ENCODE measurements around the gene RIMBP2.
A peak's percentile ranks its signal among the peaks of the same experiment; 100 is the strongest.
"Not testable (repeated sequence)": the region's sequence is repeated elsewhere in the genome, so short reads cannot be mapped to it uniquely, and the experiment has no call there.

RIMBP2 gene, protein sequence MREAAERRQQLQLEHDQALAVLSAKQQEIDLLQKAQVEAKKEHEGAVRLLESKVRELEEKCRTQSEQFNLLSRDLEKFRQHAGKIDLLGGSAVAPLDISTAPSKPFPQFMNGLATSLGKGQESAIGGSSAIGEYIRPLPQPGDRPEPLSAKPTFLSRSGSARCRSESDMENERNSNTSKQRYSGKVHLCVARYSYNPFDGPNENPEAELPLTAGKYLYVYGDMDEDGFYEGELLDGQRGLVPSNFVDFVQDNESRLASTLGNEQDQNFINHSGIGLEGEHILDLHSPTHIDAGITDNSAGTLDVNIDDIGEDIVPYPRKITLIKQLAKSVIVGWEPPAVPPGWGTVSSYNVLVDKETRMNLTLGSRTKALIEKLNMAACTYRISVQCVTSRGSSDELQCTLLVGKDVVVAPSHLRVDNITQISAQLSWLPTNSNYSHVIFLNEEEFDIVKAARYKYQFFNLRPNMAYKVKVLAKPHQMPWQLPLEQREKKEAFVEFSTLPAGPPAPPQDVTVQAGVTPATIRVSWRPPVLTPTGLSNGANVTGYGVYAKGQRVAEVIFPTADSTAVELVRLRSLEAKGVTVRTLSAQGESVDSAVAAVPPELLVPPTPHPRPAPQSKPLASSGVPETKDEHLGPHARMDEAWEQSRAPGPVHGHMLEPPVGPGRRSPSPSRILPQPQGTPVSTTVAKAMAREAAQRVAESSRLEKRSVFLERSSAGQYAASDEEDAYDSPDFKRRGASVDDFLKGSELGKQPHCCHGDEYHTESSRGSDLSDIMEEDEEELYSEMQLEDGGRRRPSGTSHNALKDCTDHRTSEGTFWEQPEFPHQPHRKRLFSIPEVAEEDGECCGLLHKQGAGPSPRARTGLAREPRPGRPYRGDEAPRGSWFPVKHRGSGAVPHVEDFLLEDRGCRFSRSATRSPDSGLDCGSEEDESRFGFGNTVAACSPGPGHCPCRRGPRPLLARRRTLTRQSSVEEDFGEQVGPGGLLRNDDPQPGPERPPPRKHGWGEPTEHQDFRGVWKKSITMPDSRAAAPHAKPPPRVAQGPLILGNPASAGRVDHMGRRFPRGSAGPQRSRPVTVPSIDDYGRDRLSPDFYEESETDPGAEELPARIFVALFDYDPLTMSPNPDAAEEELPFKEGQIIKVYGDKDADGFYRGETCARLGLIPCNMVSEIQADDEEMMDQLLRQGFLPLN (N-terminal part only)

DNA sequence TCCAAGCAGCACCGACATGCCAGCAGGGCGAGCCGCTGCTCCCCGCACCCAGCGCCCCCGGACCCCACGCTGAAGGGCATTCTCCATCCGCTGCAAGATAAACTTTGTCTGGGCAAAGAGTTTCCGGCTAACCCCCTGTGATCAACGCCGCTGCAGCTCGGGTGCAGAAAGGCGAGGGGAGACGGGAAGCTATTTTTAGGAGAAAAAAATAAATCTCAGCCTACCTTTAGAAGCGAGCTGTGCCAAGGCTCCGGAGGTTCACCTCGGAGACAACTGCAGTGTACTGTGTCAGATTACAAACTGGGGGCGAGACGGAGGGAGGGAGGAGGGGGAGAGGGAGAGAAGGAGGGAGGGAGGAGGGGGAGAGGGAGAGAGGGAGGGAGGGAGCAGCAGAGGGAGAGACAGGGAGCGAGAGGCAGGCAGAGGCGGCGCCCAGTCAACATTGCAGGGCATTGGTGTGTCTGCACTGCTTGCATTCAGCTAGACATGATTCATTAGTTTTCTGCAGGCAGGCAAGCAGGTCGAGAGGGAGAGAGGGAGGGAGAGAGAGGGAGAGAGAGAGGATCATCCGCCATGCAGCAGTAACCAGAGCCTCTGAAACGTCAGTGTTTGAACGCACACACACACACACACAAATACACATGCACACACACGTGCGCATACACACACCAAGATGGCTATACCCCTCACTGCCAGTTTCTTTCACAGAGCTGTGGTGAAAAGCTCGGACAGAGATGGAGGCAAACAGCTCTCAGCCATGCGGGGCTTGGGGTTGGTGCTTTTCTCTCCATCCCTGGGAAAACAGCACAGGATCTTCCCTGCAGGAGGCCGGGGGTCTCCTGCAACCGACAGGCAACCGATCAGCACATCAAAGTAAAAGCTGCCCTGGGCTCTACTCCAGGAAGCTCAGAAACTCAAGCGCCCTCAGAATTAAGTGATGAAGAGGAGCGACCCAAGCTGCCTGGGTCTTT lies at the start of gene RIMBP2:
Gene RIMBP2, minus strand, starts transcription at position 302 of the 971 bp plus-strand sequence. CDS start 237,286 bp downstream, outside the sequence.
- no peak for DNase-seq (ENCODE audit: low read depth in 2 of 2)

DNA sequence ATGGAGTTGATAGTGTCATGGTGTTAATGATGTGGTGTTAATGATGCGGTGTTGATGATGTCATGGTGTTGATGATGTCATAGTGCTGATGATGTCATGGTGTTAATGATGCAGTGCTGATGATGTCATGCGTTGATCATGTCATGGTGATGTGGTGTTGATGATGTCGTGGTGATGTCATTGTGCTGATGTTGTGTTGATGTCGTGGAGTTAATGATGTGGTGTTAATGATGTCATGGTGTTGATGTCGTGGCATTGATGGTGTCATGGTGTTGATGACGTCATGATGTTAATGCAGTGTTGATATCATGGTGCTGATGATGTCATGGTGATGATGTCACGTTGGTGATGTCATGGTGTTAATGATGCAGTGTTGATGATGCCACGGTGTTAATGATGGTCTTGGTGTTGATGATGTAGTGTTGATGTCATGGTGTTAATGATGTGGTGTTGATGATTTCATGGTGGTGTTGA lies 49.1 kb upstream of the RIMBP2 start:
- no peak for DNase-seq (ENCODE audit: low read depth in 2 of 2)

DNA sequence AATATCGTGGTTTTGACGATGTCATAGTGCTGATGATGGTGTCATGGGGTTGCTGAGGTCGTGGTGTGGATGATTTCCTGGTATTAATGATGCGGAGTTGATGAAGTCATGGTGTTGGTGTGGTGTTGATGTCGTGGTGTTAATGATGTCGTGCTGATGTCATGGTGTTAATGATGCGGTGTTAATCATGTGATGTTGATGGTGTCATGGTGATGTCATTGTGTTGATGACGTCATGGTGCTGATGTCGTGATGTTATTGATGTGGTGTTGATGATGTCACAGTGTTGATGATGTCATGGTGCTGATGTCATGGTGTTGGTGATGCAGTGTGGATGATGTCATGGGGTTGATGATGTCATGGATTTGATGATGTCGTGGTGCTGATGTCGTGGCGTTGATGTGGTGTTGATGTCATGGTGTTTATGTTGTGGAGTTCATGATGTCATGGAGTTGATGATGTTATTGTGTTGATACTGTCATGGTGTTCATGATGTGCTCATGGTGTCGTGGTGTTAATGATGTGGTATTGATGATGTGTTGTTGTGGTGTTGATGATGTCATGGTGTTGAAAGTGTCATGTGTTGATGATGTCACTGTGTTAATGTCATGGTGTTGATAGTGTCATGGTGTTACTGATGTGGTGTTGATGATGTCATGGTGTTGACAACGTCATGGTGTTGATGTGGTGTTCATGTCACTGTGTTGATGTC lies 48.5 kb upstream of the RIMBP2 start:
- DNase-seq (ENCODE audit: low read depth in 2 of 2) = no peak

DNA sequence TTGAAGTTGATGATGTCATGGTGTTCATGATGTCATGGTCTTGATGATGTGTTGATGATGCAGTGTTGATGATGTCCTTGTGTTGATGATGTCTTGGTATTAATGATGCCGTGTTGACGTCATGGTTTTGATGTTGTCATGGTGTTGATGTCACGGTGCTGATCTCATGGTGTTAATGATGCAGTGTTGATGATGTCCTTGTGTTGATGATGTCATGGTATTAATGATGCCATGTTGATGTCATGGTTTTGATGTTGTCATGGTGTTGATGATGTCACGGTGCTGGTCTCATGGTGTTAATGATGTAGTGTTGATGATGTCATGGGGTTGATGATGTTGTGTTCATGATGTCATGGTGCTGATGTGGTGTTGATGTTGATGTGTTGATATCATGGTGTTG lies 48.0 kb upstream of the RIMBP2 start:
- DNase-seq (ENCODE audit: low read depth in 2 of 2) = no peak

DNA sequence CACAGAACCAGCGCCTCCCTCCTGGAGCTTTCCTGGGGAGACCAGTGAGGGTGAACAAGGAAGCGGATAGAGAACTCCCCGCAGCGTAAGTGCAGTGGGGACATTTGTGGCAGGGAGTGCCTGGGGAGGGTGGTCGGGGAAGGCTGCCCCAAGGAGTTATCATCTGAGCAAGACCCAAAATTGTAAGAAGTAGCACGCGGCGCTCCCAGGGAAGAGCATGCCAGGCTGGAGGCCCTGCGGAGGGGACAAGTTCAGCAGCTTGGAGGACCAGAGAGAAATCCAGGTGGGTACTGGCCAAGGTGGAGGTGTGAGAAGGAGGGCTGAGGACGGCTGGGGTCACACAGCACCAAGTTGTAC lies 46.2 kb upstream of the RIMBP2 start:
- no peak for DNase-seq (ENCODE audit: low read depth in 2 of 2)

DNA sequence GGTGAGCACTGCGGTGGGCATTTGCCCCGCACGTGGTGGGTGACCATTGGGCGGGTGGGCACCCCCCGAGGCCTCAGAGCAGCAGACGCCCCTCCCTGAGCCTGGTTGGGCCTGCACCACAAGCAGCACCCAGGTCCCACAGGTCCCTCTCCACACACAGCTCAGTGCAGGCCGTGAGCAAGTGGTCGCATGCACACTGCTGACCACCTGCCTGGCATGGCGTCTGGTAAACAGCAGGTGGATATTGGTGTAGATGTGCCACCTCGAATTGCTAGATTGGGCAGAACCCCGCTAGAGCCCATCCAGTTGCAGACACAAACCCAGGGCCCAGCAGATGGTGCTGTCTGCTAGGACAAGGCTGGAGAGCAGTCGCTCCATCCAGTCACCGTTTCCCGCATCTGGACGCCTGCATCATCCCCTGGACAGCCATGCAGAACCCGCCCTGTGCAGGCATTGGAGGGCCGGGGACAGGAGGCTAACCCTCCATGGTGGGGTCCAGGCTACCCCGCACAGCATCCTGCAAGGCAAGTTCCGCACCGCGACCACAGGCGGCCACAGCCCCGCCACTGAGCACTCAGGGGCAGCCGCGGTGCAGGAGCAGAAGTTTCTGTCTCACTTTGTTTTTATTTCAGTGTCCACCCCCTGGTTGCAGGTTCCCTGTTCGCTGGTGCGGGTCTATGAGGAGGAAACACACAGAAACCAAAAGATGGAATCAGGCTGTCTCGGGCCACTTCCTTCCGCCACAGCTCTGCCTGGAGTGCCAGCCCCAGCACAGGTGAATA lies 45.6 kb upstream of the RIMBP2 start:
- DNase-seq (ENCODE audit: low read depth in 2 of 2) = peak; percentile 36 to 48

DNA sequence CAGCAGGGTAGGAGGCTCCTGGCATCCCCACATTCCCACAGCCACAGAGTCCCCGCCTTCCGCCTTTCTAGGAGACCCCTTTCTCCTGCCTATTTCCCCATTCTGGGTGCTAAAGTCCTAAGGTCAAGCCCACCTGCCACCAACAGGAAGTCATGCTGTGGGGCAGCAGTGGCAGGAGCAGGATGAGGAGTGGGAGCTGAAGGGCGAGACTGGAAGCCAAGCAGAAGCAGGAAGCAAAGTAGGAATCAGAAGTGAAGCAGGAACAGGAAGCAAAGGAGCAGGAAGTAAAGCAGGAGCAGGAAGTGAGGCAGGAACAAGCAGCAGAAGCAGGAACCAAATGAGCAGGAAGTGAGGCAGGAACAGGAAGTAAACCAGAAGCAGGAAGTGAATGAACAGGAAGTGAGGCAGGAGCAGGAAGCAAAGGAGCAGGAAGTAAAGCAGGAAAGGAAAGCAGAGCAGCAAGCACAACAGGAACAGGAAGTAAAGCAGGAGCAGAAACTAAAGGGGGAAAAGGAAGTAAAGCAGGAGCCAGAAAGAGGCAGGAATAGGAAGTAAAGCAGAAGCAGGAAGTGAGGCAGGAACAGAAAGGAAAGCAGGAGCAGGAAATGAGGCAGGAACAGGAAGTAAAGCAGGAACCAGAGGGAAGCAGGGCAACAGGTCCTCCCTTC lies 38.3 kb upstream of the RIMBP2 start:
- no peak for DNase-seq (ENCODE audit: low read depth in 2 of 2)

DNA sequence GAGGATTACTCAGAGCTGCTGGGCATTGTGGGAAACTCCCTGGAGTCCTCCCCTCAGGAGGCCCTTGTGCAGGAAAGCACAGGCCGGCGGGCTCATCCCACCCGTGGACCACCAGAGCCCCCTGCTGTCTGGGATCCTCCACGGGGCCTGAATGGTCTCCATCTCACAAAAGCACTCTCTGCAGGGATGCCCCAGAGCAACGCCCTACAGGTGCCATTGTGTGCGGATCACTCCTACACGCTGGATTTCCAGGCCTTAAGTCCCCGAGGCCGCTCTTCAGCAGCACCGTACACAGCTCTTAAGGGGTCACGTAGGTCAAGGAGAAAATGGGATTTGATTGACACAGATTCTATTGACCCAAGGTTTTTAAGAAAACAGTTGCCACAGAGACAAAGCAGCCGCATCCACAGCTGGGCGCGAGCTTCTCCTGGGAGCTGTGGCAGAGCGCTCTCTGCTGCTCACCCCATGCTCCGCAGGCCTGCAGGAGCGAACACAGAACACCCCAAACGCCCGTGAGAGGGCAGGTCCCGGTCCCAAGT lies 36.7 kb upstream of the RIMBP2 start:
- DNase-seq (ENCODE audit: low read depth in 2 of 2) = no peak

DNA sequence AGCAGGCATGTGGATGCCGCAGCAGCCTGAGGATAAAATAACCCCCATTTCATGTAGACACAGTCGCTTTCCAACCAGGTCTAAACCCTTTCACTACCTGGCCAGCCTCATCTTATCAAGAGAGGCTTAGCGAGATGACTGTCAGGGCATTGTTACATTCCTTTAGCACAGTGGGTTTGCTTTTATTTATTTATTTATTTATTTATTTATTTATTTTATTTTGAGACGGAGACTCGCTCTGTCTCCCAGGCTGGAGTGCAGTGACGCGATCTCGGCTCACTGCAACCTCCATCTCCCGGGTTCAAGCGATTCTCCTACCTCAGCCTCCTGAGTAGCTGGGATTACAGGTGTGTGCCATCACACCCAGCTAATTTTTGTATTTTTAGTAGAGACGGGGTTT lies 35.9 kb upstream of the RIMBP2 start:
- not testable (repeated sequence) for DNase-seq (ENCODE audit: low read depth in 2 of 2)

DNA sequence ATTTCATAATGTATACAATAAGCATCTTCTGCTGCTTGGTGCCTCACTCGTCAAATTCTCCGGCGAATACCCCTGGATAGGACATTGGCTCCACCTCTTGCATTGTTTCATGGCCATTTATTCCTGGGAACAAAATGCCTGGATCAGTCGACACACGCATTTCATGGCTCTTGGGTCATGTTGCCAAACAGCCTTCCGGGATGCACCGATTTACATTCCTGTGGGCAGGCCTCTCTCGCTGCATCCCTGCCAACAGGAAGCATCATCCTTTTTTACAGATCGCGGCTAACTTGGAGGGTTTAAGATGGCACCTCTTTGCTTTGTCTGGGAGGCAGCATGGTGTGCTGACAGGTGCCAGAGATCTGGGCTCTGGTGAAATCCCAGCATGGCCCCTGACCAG lies 32.7 kb upstream of the RIMBP2 start:
- no peak for DNase-seq (ENCODE audit: low read depth in 2 of 2)

DNA sequence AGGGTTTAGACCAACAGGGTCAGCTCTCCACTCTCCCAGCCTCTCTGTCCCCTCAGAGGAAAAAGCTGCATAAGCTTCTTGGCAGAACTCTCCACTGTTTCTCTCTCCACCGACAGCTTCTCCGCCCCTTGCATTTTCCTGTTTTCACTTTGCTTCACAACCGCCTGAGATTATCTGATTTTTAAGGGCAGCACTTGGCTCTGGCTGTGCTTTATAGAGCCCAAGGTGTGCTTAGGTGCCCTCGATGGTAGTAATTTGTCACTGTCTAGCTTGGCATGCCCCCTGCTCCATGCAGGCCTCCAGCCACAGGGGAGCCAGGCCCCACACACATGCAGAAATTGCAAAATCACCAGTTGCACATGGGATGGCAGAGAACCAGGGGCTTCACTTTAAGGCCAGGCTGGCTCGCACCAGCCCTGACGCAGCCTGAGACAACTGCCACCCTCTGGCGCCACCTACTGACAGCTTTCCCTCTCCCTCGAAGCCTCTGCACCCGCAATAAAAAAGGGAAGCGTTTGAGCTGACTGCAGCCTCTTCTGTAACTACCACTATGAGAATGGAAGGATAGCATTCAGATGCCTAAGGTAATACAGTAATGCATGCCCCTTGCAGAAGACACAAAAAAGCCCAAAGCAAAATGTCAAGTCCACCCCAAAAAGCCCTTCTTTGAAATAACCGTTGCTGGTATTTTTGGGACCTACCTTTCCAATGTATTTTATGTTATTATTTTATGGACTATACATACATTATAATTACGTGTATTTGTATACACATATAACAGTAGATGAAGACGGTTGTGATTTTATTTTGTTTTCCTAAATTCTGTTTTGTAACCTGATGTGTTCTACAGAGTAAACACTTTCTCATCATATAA lies 32.0 kb upstream of the RIMBP2 start:
- DNase-seq (ENCODE audit: low read depth in 2 of 2) = peak; percentile 52 to 67

DNA sequence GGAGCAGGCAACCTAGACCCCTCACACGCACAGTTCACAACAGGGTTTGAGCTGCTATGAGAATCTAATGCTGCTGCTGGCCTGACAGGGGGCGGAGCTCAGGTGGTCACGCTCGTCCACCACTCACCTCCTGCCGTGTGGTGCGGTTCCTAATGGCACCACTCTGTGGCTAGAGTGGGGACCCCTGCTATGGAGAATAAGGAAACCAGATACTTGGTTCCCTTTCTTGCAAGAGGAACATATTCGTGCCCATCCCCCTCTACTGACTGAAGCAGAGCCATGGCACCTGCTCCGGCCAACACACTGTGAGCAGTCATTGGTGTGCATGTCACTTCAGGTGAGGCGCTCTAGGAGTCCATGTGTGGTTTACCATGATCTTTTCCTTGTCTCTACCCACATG lies 30.4 kb upstream of the RIMBP2 start:
- DNase-seq (ENCODE audit: low read depth in 2 of 2) = no peak

DNA sequence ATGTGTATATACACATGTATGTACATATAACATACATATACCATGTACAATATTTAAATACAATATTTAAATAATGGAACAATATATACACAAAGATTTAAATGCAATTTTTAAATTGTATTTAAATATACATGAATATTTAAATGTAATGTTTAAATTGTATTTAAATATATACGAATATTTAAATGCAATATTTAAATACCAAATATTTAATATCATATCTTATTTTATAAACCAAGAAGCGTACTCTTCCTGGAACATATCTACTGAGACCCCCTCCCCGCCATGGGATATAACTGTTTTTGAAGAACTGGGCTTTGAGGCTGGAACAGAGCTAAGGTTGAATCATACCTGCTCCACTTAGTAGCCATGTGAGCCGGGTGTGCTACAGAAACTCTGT lies 29.8 kb upstream of the RIMBP2 start:
- DNase-seq (ENCODE audit: low read depth in 2 of 2) = no peak

DNA sequence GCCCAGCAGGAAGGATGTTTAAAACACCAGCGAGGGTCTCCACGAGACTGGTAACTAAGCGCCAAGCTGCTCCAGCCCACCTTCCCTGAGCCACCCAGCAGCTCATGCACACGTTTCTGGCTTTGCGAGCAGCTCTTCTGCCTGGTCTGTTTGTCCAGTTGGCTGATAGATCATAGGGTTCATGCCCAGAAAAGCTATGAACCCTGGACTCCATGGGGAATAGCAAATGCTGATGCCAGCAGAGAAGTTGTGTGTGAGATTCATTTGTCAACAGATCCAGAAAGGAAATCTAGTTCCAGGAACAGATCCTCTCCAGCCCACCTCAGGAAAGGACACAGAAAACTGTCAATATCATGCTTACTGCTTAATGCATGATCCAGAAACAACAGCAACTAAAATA lies 28.2 kb upstream of the RIMBP2 start:
- DNase-seq (ENCODE audit: low read depth in 2 of 2) = no peak

DNA sequence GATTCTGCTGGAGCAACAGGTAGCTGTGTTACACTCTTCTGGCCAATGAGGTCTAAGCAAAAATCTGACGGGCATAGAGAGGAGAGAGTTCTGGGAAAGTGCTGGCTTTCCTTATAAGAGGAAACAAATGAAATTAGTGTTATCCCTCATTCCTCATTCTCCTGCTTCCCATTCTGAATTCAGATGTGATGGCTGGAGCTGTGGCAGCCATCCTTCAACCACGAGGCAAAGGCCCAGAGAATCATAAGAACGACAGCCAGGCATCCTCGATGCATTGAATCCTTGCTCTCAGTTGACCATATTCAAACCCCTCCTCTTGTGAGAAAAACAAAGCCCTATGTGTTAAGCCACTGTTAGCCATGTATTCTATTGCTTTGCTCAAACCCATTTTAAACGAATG lies 27.5 kb upstream of the RIMBP2 start:
- no peak for DNase-seq (ENCODE audit: low read depth in 2 of 2)

DNA sequence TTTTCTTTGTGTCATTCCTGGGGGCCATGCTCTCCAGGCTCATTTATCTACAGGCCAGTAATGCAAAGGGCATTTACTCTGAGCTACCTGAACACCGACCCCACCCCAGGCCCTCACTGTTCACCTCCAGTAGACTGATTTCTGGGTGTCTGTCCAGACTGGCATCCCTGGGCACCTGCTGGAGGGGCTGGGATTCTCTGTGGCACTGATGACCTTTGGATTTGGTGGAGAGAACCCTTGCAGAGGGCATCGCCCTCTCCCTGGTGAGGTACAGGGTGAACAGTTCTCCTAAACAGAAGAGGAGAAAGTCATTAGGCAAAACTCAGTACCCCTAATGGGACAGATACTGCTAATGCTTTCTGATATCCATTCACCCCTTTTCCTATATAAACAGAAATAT lies 27.1 kb upstream of the RIMBP2 start:
- no peak for DNase-seq (ENCODE audit: low read depth in 2 of 2)

DNA sequence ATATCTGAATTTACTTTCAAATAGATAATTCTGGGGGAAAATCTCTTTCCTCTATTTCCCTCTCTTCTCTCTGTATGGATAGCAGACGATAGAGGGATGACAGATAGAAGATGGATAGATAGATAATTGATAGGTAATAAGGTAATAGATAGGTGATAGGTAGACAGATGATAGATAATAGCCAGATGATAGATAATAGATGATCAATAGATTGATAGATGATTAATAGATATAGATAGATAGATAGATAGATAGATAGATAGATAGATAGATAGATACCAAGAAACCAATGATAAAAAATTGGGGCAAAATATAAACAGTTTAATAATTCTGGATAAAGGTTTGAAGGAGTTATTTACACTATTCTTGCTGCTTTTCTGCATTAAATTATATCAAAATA lies 26.6 kb upstream of the RIMBP2 start:
- DNase-seq (ENCODE audit: low read depth in 2 of 2) = no peak

DNA sequence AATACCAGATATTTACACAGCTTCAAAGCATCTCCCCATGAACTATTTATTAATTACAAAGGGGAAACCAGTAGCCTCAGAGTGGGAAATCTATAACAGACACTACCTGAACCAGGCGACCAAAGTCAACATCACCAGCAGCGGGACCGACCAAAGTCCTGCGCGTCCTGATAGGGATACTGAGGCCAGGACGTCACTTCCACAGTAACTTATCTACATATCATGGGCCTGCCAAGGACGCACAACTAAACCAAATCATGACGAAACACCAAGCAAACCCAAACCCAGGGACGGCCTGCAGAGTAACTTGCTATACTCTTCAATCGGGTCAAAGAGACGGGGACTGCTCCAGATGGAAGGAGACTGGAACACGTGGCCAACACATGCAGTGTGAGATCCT lies 26.0 kb upstream of the RIMBP2 start:
- no peak for DNase-seq (ENCODE audit: low read depth in 2 of 2)

All from stimulated activated CD4-positive, alpha-beta T cell treated with anti-CD3 and anti-CD28 coated beads, Interleukin-15, amount 100 ng/mL, for 48 hours (primary cell).